Heart left ventricle (tissue), 13 donors: ENCODE measurements around the gene LCMT1.

Experiments used
- POLR2A ChIP-seq, 2 donors: fragments of 450-650 bp; IDR thresholded peaks; one replicate each; pipeline ENCODE4 v1.6.1; 2017; ENCODE audit warnings: antibody characterized with exemption in 2 of 2, mild to moderate bottlenecking in 2 of 2, moderate library complexity in 2 of 2
- TF ChIP-seq, protein P1 (sequence below), 12 donors: fragments of 200-600 bp; sonication (generic) in 4 of 12; IDR thresholded peaks; one replicate each; pipeline versions ENCODE4 v1.5.0 to v1.8.0; 2018 to 2022; ENCODE audit warnings: antibody characterized with exemption in 12 of 12, mild to moderate bottlenecking in 5 of 12
- donor health status: ischemic (EF 13 %, LVEDD 7.1; RV severe dilation, severe dysfunction).
- donor health status: DM: no; HTN: yes; CAD: no.
- donor health status: DM: no; HTN: no; CAD: no.
- donor health status: ischemic (EF 25% LVEDD 6.9; RV normal size, moderate dysfunction).
- donor health status: ischemic (EF 25% LVEDD 5.7; RV mildly dilated, moderate dysfunction).
- donor health status: ischemic (EF 35%, LVEDD 5.7; RV mildly dilated, moderate dysfunction).
- donor health status: nonischemic (EF 11% LVEDD 7.7; RV severe dilation, severe dysfunction).
- donor health status: DM: yes; HTN: yes; CAD: no.
- donor health status: PGD.
- donor health status: ischemic (EF 29% LVEDD 5.4; RV normal size, mild dysfunction).
- donor health status: nonischemic (EF 23%, LVEDD 6.1; RV moderate dilation, normal function).

DNA sequence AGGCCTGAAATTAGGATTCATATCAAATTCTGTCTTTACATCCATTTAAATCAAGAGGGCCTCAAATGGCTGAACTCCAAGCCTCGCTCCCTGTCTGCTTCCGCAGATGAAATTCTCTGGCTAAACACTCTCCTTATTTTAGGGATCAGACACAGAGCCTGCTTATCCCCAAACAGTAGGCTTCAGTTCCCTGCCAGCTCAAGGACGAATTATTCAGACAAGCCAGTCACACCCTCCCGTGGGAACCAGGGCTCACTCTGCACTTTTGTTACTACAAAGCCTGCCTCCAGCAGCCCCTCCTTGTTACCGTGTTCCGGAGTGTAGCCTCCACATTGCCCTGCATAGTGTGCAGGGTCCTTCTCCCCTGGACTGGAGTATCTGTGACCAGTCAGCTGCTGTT, 46.6 kb upstream of the LCMT1 start:
- TF ChIP-seq, protein P1, sequence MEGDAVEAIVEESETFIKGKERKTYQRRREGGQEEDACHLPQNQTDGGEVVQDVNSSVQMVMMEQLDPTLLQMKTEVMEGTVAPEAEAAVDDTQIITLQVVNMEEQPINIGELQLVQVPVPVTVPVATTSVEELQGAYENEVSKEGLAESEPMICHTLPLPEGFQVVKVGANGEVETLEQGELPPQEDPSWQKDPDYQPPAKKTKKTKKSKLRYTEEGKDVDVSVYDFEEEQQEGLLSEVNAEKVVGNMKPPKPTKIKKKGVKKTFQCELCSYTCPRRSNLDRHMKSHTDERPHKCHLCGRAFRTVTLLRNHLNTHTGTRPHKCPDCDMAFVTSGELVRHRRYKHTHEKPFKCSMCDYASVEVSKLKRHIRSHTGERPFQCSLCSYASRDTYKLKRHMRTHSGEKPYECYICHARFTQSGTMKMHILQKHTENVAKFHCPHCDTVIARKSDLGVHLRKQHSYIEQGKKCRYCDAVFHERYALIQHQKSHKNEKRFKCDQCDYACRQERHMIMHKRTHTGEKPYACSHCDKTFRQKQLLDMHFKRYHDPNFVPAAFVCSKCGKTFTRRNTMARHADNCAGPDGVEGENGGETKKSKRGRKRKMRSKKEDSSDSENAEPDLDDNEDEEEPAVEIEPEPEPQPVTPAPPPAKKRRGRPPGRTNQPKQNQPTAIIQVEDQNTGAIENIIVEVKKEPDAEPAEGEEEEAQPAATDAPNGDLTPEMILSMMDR (IDR thresholded peaks at IDR 0.05), result no peak
- TF ChIP-seq POLR2A (IDR thresholded peaks at IDR 0.05), result no peak
